Keratinocyte (primary cell): Measurements from ENCODE around the gene WTIP. TPM values are rescaled to one million over a fixed set of nuclear protein-coding genes. Genes with fewer than 3 reads are reported as not detected.

Source experiments
- DNase-seq: peaks from one replicate; pipeline ENCODE4 v3.0.0-alpha.2; 2011; ENCODE audit warnings: low read depth, missing footprints, low spot score
- FAIRE-seq: peaks from 2 replicates; lab custom pipeline; 2011; peaks lifted over from hg19 to GRCh38; lab: Jason Lieb, UNC
- H2AFZ ChIP-seq: 2 replicates; pipeline ENCODE4 v1.6.0; 2012; ENCODE audit warnings: low read length, control low read depth, inconsistent platforms; ENCODE audit not compliant: control insufficient read depth
- H3K27ac ChIP-seq: 2 replicates; pipeline ENCODE4 v1.5.1; 2011; ENCODE audit warnings: low read length; ENCODE audit not compliant: control insufficient read depth, insufficient read depth
- H3K27me3 ChIP-seq: 3 replicates; pipeline ENCODE4 v1.6.0; 2011; ENCODE audit warnings: low read length; ENCODE audit not compliant: control insufficient read depth, insufficient read depth; ENCODE audit errors: extremely low read depth
- H3K36me3 ChIP-seq, 2 experiments: 2 replicates in 1 of 2; 3 replicates in 1 of 2; pipeline ENCODE4 v1.5.1; 2011; ENCODE audit warnings: low read length in 2 of 2, mild to moderate bottlenecking in 1 of 2; ENCODE audit not compliant: control insufficient read depth in 2 of 2, insufficient read depth in 2 of 2; ENCODE audit errors: extremely low read depth in 1 of 2
- H3K4me1 ChIP-seq: 3 replicates; pipeline ENCODE4 v1.5.1; 2011; ENCODE audit warnings: low read length; ENCODE audit not compliant: control insufficient read depth, insufficient read depth; ENCODE audit errors: extremely low read depth
- H3K4me2 ChIP-seq: 3 replicates; pipeline ENCODE4 v1.6.0; 2011; ENCODE audit warnings: low read depth, low read length; ENCODE audit not compliant: control insufficient read depth, insufficient read depth; ENCODE audit errors: extremely low read depth
- H3K4me3 ChIP-seq, 3 experiments: fragments of 200-600 bp in 1 of 3; sonication (generic) in 1 of 3; 2 replicates in 2 of 3; 3 replicates in 1 of 3; pipeline ENCODE4 v1.5.1; 2011 to 2016; ENCODE audit warnings: low read length in 3 of 3, mild to moderate bottlenecking in 3 of 3, control low read depth in 2 of 3, inconsistent platforms in 1 of 3, low read depth in 1 of 3, mixed read lengths in 1 of 3, mixed run types in 1 of 3, moderate library complexity in 1 of 3; ENCODE audit not compliant: control insufficient read depth in 2 of 3, insufficient read depth in 2 of 3; ENCODE audit errors: extremely low read depth in 1 of 3
- H3K79me2 ChIP-seq: 2 replicates; pipeline ENCODE4 v1.6.0; 2012; ENCODE audit warnings: low read length; ENCODE audit not compliant: control insufficient read depth, insufficient read depth
- H3K9ac ChIP-seq: 3 replicates; pipeline ENCODE4 v1.6.0; 2011; ENCODE audit warnings: low read length; ENCODE audit not compliant: control insufficient read depth, insufficient read depth; ENCODE audit errors: extremely low read depth
- H3K9me1 ChIP-seq: 3 replicates; pipeline ENCODE4 v1.6.0; 2011; ENCODE audit warnings: low read length; ENCODE audit not compliant: control insufficient read depth, insufficient read depth; ENCODE audit errors: extremely low read depth
- H3K9me3 ChIP-seq: 2 replicates; pipeline ENCODE4 v1.5.1; 2012; ENCODE audit warnings: low read depth, low read length; ENCODE audit not compliant: control insufficient read depth
- H4K20me1 ChIP-seq: 3 replicates; pipeline ENCODE4 v1.6.0; 2011; ENCODE audit warnings: low read length; ENCODE audit not compliant: control insufficient read depth, insufficient read depth; ENCODE audit errors: extremely low read depth
- CTCF ChIP-seq, 3 experiments: IDR thresholded peaks in 1 of 3; conservative IDR thresholded peaks in 1 of 3; optimal IDR thresholded peaks in 1 of 3; 2 replicates in 2 of 3; 3 replicates in 1 of 3; pipeline versions ENCODE3 to v1.5.1; 2011; ENCODE audit warnings: low read length in 3 of 3, mild to moderate bottlenecking in 3 of 3, moderate library complexity in 2 of 3, control low read depth in 1 of 3, inconsistent platforms in 1 of 3; ENCODE audit not compliant: insufficient read depth in 2 of 3; ENCODE audit errors: extremely low read depth in 1 of 3
- EZH2 ChIP-seq: IDR thresholded peaks from one replicate; pipeline ENCODE4 v1.6.1; 2012; ENCODE audit warnings: inconsistent platforms, mild to moderate bottlenecking, low read length, moderate library complexity
- dilution Hi-C: fragments of 300-500 bp; cut with MboI; formaldehyde crosslinking; loops from one replicate; pipeline ENCODE4 v1.7.0; 2020; ENCODE audit warnings: low sequenced_read_pairs; ENCODE audit not compliant: extremely low pct_ligation_motif_present
- polyA plus RNA-seq, 5 experiments: library from polyadenylated mRNA; depleted of rRNA in 3 of 5; stranded (reverse) in 3 of 5; stranded (forward) in 1 of 5; unstranded in 1 of 5; fragments of >200 nt; gene quantifications; 1 replicate in 1 of 5; 2 replicates in 3 of 5; 3 replicates in 1 of 5; pipeline versions ENCODE4 v1.2.1 to v1.2.3, GENCODE V29; 2011 to 2012; ENCODE audit warnings: missing spikeins in 2 of 5, low read depth in 1 of 5, low replicate concordance in 1 of 5

WTIP gene
- polyA plus RNA-seq, 1 donor (not counting 4 experiments of a cell fraction or from before 2014, with no cell fraction given) = 14.5 TPM

- Histone ChIP-seq H3K4me1 (no peaks in the 10 kb centered on the region), H3K4me2 (no peak overlapping the region), H3K79me2 (peaks cover 9% of the 10 kb centered on the region), H3K36me3 (peaks cover 14 to 33% of the 10 kb centered on the region in 2 experiments), H3K9me1 (no peaks in the 10 kb centered on the region), H3K9ac (no peak overlapping the region), H3K4me3 (no peak overlapping the region), H2AFZ (no peak overlapping the region), H3K27me3 (no peaks in the 10 kb centered on the region), H3K9me3 (no peaks in the 10 kb centered on the region), H3K27ac (no peak overlapping the region), H4K20me1 (peaks cover 7% of the 10 kb centered on the region)
- dilution Hi-C loops = no loop called here
- DNase-seq (no peak), FAIRE-seq (no peak)
- no peak for TF ChIP-seq EZH2
- TF ChIP-seq CTCF (optimal IDR thresholded peaks at IDR 0.05 in 1 of 3, IDR thresholded peaks at IDR 0.05 in 1 of 3, conservative IDR thresholded peaks at IDR 0.05 in 1 of 3; ENCODE audit: extremely low read depth in 1 of 3, insufficient read depth in 2 of 3, low read length in 3 of 3) = no peak
These were observed 28.8 kb upstream of the WTIP start for GRCh38 chr19:34452723-34453122.

GRCh38 chr19:34454091-34454490 is 27.5 kb upstream of the WTIP start:
- Histone ChIP-seq H3K27ac (no peak overlapping the region), H3K4me1 (no peaks in the 10 kb centered on the region), H3K4me2 (no peak overlapping the region), H3K9me1 (no peaks in the 10 kb centered on the region), H3K79me2 (peaks cover 14% of the 10 kb centered on the region), H3K9me3 (no peaks in the 10 kb centered on the region), H3K36me3 (peaks cover 15 to 35% of the 10 kb centered on the region in 2 experiments), H4K20me1 (peaks cover 7% of the 10 kb centered on the region), H2AFZ (no peak overlapping the region), H3K27me3 (no peaks in the 10 kb centered on the region), H3K4me3 (no peak overlapping the region), H3K9ac (no peak overlapping the region)
- TF ChIP-seq CTCF (optimal IDR thresholded peaks at IDR 0.05 in 1 of 3, IDR thresholded peaks at IDR 0.05 in 1 of 3, conservative IDR thresholded peaks at IDR 0.05 in 1 of 3; ENCODE audit: extremely low read depth in 1 of 3, insufficient read depth in 2 of 3, low read length in 3 of 3) = no peak
- no peak for TF ChIP-seq EZH2
- dilution Hi-C loops = no loop called here
- FAIRE-seq (no peak), DNase-seq (no peak)
